NCI-H2227 (cell line): Measurements from ENCODE around the gene ZBTB22.
"Not testable (repeated sequence)": the region's sequence is repeated elsewhere in the genome, so short reads cannot be mapped to it uniquely, and the experiment has no call there.

Experiments used
- DNase-seq: peaks from one replicate; lab custom pipeline; 2025; ENCODE audit not compliant: unreplicated experiment; lab: John Stamatoyannopoulos, UW

Gene ZBTB22, protein sequence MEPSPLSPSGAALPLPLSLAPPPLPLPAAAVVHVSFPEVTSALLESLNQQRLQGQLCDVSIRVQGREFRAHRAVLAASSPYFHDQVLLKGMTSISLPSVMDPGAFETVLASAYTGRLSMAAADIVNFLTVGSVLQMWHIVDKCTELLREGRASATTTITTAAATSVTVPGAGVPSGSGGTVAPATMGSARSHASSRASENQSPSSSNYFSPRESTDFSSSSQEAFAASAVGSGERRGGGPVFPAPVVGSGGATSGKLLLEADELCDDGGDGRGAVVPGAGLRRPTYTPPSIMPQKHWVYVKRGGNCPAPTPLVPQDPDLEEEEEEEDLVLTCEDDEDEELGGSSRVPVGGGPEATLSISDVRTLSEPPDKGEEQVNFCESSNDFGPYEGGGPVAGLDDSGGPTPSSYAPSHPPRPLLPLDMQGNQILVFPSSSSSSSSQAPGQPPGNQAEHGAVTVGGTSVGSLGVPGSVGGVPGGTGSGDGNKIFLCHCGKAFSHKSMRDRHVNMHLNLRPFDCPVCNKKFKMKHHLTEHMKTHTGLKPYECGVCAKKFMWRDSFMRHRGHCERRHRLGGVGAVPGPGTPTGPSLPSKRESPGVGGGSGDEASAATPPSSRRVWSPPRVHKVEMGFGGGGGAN

DNA sequence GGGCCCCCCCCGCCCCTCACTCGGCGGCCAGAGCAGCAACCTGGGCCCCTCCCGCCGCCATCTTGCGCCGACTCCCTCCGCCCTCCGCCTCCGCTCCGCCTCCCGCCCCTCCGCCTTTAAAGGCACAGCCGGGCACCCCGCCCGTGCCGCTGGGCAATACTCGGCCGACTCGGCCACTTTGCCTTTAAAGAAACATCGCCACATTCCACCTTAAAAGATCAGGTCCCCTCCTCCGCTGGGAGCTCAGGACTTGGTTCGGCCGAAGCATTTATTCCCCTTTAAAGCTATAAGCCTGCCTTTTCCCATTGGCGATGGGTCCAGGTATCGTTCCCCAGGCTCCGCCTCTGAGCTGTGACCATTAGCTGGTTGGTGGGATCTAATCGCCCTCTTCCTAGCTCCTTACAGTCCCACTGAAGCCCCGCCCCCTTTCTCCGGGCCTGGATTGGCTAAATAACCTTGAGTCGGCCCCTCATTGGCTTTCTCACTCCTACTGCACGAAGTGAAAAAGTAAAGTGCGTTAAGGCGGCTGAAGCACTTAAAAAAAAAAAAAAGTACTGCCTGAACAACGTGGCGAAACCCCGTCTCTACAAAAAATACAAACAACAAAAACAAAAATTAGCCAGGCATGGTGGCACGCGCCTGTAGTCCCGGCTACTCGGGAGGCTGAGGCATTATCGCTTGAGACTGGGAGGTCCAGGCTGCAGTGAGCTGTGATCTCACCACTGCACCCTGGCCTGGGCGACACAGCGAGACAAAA lies at the start of gene ZBTB22:
Gene ZBTB22 (minus strand): TSS at position 76 of the 757 bp plus-strand sequence. CDS start 828 bp downstream, outside the sequence.
- DNase-seq: peak; percentile 99

DNA sequence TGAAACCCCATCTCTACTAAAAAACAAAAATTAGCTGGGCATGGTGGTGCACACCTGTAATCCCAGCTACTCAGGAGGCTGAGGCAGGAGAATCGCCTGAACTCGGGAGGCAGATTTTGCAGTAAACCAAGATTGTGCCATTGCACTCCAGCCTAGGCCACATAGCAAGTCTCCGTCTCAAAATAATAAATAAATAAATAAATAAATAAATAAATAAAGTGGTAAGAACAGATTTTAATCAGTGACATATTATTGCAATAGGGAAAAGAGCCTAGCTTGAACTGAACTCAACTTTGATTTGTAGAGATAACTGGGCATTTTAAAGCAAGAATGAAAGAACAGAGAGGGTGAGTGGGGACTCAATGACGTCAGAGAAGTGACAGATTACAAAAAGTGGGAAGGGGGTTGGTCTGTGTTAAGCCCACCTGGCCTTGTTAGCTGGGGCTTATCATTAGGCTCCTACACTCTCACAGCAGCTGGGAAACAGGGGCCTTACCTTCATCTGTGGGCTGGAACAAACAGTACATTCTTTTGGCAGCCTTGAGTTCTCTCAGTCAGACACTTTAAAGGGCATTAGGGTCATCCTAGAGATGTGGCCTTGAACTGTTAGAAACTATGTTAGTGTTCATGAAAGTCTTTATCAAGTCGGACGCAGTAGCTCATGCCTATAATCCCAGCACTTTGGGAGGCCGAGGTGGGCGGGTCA lies 49.6 kb upstream of the ZBTB22 start:
- no peak for DNase-seq

DNA sequence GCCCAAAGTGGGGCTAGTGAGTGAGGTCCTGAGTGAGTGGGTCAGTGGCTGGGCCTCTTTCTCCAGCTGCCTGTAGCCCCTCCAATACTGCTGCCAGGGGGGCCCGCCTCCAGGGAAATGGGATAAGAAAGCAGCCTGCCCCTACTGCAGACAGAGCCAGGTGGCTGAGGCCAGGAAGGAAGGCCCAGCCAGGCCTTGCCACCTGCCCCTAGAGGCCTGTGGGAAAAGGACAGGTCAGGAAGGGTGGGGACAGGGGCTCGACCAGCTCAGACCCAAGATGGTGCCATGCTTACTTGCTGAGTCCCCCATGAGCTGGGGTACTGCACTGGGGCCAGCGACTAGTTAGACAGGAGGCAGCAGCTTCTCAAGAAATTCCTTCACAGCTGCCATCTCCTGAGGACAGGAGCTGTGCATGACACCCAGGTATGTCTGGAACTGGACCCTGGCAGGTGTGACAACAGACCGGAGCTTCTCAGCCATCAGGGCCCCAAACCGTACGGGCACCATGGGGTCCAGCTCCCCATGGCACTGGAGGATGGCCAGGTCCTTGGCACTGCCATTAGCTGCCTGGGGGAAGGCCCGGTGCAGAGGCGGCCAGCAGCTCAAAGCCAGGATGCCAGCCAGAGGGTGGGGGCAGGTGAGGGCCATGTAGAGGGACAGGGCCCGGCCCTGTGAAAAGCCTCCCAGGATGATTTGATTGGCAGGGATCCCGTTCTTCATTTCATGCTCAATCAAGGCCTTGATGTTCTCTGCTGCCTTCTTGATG lies 47.8 kb upstream of the ZBTB22 start:
- DNase-seq: not testable (repeated sequence)

DNA sequence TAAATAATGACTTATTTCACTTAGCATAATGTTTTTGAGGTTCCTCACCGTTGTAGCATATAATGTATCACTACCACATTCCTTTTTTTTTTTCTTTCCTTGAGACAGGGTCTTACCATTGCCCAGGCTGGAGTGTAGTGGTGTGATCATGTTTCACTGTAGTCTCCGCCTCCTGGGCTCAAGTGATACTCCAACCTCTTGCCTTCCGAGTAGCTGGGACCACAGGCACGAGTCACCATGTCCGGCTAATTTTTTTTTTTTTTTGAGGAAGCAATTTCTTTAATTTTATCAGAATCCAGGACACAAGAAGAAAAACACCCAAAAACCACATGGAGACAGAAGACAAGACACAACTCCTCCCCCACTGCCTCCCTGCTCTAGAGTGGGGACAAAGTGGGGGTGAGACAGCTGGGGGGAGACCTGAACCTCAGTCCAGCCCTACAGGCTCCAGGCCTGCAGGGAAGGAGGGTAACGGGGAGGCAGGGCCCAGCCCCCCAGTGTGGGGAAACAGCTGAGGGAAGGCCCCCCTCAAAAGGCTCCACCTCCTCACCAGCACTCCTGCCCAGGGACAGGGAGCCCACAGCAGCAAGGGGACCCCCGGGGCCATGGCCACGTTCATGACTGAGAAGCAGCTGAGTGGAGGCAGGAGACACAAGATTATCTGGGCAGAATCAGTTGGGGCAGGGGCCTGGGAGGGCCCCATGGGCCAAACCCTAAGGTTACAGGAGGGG lies 47.1 kb upstream of the ZBTB22 start:
- DNase-seq: peak; percentile 56

DNA sequence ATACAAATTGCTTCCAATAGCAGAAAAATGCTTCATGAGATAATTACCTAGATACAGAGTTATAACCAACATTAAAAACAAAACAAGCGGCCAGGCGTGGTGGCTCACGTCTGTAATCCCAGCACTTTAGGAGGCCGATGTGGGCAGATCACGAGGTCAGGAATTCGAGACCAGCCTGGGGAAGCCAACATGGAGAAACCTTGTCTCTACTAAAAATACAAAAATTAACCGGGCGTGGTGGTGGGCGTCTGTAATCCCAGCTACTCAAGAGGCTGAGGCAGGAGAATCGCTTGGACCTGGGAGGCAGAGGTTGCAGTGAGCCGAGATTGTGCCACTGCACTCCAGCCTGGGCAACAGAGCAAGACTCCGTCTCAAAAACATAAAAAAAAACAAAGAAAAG lies 45.9 kb upstream of the ZBTB22 start:
- not testable (repeated sequence) for DNase-seq

DNA sequence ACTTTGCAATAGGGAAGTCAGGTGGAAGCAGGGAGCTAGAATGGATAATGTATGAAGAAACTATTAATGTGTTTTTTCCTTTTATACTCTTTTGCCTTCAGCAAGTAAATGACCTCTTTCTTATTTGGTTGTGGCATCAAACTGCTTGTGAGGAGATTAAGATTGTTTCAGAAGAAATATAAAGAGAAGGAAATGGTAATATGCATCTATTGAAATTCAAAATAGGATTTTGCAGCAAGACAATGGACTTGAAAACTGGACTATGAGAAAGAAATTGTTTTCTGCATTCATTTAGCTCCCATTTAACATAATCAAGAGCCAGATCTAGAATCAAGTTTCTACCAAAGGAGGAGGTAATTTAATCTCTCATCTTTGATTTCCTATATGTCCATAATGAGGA lies 41.8 kb upstream of the ZBTB22 start:
- no peak for DNase-seq

DNA sequence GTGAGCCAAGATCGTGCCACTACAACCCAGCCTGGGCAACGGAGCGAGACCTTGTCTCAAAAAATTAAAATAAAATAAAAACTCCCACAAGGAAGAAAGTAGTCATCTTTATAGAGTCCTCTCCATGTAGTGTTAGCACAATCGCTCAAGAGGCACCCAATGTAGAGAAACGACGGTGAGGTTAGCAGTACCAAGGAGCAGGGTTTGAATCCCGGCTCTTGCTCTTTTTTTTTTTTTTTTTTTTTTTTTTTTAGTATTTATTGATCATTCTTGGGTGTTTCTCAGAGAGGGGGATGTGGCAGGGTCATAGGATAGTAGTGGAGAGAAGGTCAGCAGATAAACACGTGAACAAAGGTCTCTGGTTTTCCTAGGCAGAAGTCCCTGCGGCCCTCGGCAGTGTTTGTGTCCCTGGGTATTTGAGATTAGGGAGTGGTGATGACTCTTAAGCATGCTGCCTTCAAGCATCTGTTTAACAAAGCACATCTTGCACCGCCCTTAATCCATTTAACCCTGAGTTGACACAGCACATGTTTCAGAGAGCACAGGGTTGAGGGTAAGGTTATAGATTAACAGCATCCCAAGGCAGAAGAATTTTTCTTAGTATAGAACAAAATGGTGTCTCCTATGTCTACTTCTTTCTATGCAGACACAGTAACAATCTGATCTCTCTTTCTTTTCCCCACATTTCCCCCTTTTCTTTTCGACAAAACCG lies 39.8 kb upstream of the ZBTB22 start:
- not testable (repeated sequence) for DNase-seq

DNA sequence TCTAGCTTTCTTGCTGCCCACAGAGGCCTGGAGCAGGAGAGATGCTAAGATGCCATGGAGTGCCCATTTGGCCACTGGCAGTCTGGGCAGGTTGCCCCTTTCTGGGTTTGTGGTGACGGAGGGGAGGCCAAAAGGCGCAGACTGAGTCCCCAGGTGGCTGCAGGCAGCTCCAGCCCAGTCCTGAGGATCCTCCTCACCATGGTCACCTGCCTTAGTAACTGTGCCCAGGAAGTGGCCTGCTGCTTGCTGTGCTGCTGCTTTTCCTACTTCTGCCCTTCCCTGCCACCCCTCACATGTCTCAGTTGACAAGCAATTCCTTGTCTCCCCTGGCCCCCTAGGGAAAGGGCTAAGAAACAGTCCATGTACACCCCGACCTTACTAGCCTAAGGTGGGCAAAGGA lies 38.8 kb upstream of the ZBTB22 start:
- no peak for DNase-seq

DNA sequence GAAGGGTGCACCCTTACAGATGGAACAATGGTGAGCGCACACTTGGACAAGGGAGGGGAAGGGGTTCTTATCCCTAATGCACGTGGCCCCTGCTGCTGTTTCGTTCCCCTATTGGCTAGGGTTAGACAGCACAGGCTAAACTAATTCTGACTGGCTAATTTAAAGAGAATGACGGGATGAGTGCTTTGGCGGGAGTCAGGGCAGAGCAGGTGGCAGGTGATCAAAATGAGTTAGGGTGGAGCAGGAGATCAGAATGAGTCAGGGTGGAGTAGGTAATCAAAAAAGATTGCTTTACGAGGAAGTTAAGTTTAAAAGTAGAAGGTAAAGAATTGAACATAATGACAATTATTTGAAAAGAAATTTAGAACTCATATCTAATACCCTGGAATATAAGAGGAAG lies 38.3 kb upstream of the ZBTB22 start:
- not testable (repeated sequence) for DNase-seq

DNA sequence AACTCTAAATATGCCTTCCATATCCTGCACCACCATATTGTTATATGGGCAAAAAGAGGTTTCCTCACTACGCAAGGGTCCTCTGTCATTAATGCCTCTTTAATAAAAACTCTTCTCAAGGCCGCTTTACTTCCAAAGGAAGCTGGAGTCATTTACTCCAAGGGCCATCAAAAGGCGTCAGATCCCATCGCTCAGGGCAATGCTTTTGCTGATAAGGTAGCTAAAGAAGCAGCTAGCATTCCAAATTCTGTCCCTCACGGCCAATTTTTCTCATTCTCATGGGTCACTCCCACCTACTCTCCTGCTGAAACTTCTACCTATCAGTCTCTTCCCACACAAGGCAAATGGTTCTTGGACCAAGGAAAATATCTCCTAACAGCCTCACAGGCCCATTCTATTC lies 30.3 kb upstream of the ZBTB22 start:
- no peak for DNase-seq

DNA sequence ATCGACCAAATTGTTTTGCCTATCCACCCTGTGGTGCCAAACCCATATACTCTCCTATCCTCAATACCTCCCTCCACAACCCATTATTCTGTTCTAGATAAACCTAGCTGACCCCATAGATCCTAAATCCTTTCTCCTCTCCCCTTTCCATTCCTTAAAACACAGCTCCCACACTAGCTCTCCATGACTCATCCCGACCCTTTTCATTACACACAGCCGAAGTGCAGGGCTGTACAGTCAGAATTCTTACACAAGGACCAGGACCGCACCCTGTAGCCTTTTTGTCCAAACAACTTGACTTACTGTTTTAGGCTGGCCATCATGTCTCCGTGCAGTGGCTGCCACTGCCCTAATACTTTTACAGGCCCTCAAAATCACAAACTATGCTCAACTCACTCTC lies 29.4 kb upstream of the ZBTB22 start:
- not testable (repeated sequence) for DNase-seq

DNA sequence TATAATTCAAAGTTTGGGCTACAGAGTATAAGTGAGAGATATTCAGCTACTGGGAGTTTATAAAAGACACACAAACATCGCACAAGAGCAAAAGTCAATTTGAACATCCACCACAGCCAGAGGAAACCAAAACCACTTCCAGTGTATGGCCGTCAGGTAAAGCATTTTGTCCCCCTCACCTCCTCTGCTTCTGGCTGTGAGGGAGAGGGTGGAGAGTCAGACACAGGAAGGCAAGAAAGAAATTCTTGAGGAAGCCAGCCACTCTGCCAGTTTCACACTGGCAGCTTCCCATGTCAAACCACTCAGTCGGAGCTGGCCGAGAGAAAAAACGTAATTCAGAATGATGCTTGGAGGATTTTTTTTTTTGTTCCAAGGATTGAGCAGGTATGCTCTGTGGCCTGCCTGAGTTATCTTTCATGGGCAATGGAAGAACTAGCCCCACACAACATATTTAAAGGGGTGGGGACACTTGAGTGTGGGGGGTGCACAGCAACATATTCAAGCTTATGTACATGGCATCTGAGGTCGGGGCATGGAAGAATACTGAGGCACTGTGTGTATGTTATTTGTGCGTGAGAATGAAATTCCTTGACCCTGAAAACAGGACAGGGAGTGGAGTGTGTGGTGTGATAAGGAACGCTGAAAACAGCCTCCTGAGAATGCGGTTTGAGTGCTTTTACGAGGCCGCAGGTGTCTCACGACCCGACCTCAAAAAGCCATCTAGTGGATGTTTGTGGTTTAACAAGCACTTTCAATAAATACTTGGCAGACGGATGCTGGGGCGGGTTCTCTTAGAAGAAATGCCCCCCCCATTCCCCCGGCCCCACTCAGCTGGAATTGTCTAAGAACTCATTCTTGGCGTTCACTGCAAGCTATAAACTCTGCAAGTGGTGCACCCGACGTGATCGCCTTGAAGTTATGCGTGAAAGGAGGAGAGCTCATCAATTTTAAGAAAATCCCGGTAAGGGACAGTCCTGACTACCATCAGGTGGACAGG lies 27.5 kb upstream of the ZBTB22 start:
- DNase-seq: peak; percentile 89

DNA sequence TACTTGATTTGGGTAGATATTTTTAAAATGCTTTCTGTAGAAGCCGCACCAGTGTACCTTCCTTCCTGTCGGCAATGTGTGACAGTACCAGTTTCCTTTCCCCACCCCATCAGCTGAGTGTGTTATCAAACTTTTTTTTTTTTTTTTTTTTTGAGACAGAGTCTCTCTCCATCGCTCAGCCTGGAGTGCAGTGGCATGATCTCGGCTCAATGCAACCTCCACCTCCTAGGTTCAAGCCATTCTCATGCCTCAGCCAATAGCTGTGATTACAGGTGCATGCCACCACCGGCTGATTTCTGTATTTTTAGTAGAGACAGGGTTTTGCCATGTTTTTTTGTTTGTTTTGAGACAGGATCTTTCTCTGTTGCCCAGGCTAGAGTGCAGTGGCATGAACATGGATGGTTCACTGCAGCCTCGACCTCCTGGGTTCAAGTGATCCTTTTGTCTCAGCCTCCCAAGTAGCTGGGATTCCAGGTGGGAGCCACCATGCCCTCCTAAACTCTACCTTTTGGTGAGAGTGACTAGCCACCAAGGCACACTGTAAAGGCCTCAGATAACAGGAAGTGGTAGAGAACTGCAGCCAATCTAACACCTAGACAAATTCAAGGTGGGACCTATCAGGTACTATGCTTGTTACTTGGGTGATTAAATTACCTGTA lies 26.5 kb upstream of the ZBTB22 start:
- DNase-seq: no peak

DNA sequence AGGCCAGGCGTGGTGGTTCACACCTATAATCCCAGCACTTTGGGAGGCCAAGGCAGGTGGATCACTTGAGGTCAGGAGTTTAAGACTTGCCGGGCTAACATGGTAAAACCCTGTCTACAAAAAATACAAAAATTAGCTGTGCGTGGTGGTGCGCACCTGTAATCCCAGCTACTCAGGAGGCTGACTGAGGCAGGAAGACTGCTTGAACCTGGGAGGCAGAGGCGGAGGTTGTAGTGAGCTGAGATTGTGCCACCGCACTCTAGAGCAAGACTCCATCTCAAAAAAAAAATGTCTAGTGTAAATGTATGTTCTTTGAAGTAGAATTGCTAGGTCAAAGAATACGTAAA lies 26.0 kb upstream of the ZBTB22 start:
- DNase-seq: not testable (repeated sequence)

DNA sequence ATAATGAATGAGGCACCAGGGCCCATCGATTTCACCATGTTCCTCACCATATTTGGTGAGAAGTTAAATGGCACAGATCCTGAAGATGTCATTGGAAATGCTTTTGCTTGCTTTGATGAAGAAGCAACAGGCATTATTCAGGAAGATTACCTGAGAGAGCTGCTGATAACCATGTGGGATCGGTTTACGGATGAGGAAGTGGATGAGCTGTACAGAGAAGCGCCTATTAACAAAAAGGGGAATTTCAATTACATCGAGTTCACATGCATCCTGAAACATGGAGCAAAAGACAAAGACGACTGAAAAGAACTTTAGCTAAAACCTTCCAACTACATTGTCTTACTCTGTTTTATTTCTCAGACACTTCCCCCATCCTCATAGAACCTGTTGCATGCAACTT lies 21.6 kb upstream of the ZBTB22 start:
- DNase-seq: no peak

DNA sequence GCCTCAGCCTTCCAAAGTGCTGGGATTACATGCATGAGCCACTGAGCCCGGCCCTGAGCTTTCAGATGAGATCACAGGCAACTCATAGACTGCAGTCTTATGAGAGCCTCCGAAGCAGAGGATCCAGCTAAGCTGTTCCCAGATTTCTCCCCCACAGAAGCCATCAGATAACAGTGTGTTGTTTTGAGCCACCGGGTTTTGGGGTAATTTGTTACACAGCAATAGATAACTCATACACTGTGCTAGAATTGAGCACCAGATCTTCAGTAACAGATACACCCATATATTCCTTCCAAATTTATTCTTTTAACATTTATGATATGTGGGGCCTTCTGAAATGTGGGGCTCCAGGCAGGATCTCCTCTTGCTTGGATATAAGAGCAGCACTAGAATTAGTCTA lies 19.0 kb upstream of the ZBTB22 start:
- no peak for DNase-seq

DNA sequence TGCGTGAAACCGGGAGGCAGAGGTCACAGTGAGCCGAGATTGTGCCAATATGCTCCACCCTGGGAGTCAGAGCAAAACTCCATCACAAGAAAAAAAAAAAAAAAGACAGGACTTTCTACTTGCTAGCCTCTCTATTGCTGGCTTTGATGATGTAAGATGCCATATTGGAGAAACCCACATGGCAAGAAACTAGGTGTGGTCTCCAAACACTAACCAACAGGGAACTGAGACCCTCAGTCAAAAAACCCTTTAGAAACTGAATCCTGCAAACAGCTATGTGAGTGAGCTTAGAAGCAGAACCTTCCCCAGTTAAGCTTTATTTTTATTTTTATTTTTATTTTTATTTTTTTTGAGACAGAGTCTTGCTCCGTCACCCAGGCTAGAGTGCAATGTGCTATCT lies 18.4 kb upstream of the ZBTB22 start:
- DNase-seq: no peak

DNA sequence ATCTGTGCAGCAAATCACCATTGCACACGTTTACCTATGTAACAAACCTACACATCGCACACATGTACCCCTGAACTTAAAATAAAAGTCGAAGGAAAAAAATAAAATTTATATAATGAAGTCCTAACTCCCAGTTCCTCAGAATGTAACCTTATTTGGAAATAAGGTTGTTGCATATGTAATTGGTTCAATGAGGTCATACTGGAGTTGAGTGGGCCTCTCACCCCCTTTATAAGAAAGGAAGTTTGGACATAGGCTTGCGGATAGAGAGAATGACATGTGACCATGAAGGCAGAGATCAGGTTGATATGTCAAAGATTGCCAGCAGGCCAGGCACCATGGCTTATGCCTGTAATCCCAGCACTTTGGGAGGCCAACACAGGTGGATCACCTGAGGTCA lies 16.1 kb upstream of the ZBTB22 start:
- no peak for DNase-seq
